ENCODE measurements around the gene LIM2.

Gene LIM2

GRCh38 chr19:51365211-51365964 is 22.4 kb downstream of the LIM2 start:
- Histone ChIP-seq H3K4me1 (ENCODE audit: low read depth, poor library complexity, severe bottlenecking) (no peaks in the 10 kb centered on the region), H3K9ac (no peak overlapping the region), H2AFZ (ENCODE audit: low read depth) (no peak overlapping the region), H3K27ac (no peak overlapping the region), H3K27me3 (ENCODE audit: insufficient read depth, low read depth) (no peaks in the 10 kb centered on the region), H3K4me2 (no peak overlapping the region), H3K36me3 (ENCODE audit: insufficient read depth) (no peaks in the 10 kb centered on the region), H4K20me1 (ENCODE audit: insufficient read depth) (no peaks in the 10 kb centered on the region), H3K4me3 (IDR thresholded peaks at IDR 0.05; ENCODE audit: insufficient read depth, low read depth, low read length) (no peak overlapping the region), H3K79me2 (ENCODE audit: insufficient read depth, low read depth) (no peaks in the 10 kb centered on the region)
- TF ChIP-seq CTCF (conservative IDR thresholded peaks at IDR 0.05; ENCODE audit: low read depth, low read length): no peak

- Histone ChIP-seq H3K4me1 (ENCODE audit: low read depth, poor library complexity, severe bottlenecking) (no peaks in the 10 kb centered on the region), H4K20me1 (ENCODE audit: insufficient read depth) (no peaks in the 10 kb centered on the region), H3K79me2 (ENCODE audit: insufficient read depth, low read depth) (no peaks in the 10 kb centered on the region), H3K36me3 (ENCODE audit: insufficient read depth) (no peaks in the 10 kb centered on the region), H3K4me3 (IDR thresholded peaks at IDR 0.05; ENCODE audit: insufficient read depth, low read depth, low read length) (no peak overlapping the region), H3K27me3 (ENCODE audit: insufficient read depth, low read depth) (no peaks in the 10 kb centered on the region), H3K9ac (no peak overlapping the region), H2AFZ (ENCODE audit: low read depth) (no peak overlapping the region), H3K27ac (no peak overlapping the region), H3K4me2 (no peak overlapping the region)
- no peak for TF ChIP-seq CTCF (conservative IDR thresholded peaks at IDR 0.05; ENCODE audit: low read depth, low read length)
Observed at GRCh38 chr19:51364200-51365106, 23.3 kb downstream of the LIM2 start.

GRCh38 chr19:51361239-51361638 is 26.5 kb downstream of the LIM2 start:
- Histone ChIP-seq H4K20me1 (ENCODE audit: insufficient read depth) (no peaks in the 10 kb centered on the region), H3K9ac (no peak overlapping the region), H3K79me2 (ENCODE audit: insufficient read depth, low read depth) (no peaks in the 10 kb centered on the region), H3K27ac (no peak overlapping the region), H3K4me3 (IDR thresholded peaks at IDR 0.05; ENCODE audit: insufficient read depth, low read depth, low read length) (no peak overlapping the region), H2AFZ (ENCODE audit: low read depth) (no peak overlapping the region), H3K4me1 (ENCODE audit: low read depth, poor library complexity, severe bottlenecking) (no peaks in the 10 kb centered on the region), H3K36me3 (ENCODE audit: insufficient read depth) (no peaks in the 10 kb centered on the region), H3K27me3 (ENCODE audit: insufficient read depth, low read depth) (no peaks in the 10 kb centered on the region), H3K4me2 (no peak overlapping the region)
- no peak for TF ChIP-seq CTCF (conservative IDR thresholded peaks at IDR 0.05; ENCODE audit: low read depth, low read length)

- no peak overlapping the region for H2AFZ ChIP-seq (ENCODE audit: low read depth)
- no peaks in the 10 kb centered on the region for H3K79me2 ChIP-seq (ENCODE audit: insufficient read depth, low read depth)
- no peak for TF ChIP-seq CTCF (conservative IDR thresholded peaks at IDR 0.05; ENCODE audit: low read depth, low read length)
- no peak overlapping the region for H3K4me3 ChIP-seq (IDR thresholded peaks at IDR 0.05; ENCODE audit: insufficient read depth, low read depth, low read length)
- no peak overlapping the region for H3K27ac ChIP-seq
- no peaks in the 10 kb centered on the region for H4K20me1 ChIP-seq (ENCODE audit: insufficient read depth)
- H3K4me1 ChIP-seq (ENCODE audit: low read depth, poor library complexity, severe bottlenecking): no peaks in the 10 kb centered on the region
- H3K36me3 ChIP-seq (ENCODE audit: insufficient read depth): no peaks in the 10 kb centered on the region
- no peaks in the 10 kb centered on the region for H3K27me3 ChIP-seq (ENCODE audit: insufficient read depth, low read depth)
- H3K4me2 ChIP-seq: no peak overlapping the region
- H3K9ac ChIP-seq: no peak overlapping the region
Observed at GRCh38 chr19:51359294-51359693, 28.5 kb downstream of the LIM2 start.
